Memory B cell (primary cell): ENCODE results near the gene AOPEP.

Experiments used
- ATAC-seq: fragments of 150-1000 bp; cut with Tn5 transposase; 2 replicates; pipeline ENCODE4 v1.10.0; 2021; ENCODE audit warnings: low read depth, mild to moderate bottlenecking, moderate library complexity
- DNase-seq, 2 donors: peaks; one replicate each; pipeline ENCODE4 v3.0.0; 2022; ENCODE audit warnings: low spot score in 2 of 2
- H3K27ac Mint-ChIP-seq: one replicate; pipeline ENCODE4 v1.8.0; 2022; ENCODE audit warnings: mild to moderate bottlenecking, moderate library complexity, mixed read lengths
- H3K27me3 Mint-ChIP-seq: one replicate; pipeline ENCODE4 v1.8.0; 2022; ENCODE audit warnings: mixed read lengths
- H3K36me3 Mint-ChIP-seq: one replicate; pipeline ENCODE4 v1.8.0; 2022; ENCODE audit warnings: mild to moderate bottlenecking, mixed read lengths
- H3K4me1 Mint-ChIP-seq: one replicate; pipeline ENCODE4 v1.8.0; 2022; ENCODE audit warnings: mixed read lengths
- H3K4me3 Mint-ChIP-seq: one replicate; pipeline ENCODE4 v1.8.0; 2022; ENCODE audit warnings: mild to moderate bottlenecking, moderate library complexity, mixed read lengths
- H3K9me3 Mint-ChIP-seq: one replicate; pipeline ENCODE4 v1.8.0; 2022; ENCODE audit warnings: mixed read lengths

Gene AOPEP

DNA sequence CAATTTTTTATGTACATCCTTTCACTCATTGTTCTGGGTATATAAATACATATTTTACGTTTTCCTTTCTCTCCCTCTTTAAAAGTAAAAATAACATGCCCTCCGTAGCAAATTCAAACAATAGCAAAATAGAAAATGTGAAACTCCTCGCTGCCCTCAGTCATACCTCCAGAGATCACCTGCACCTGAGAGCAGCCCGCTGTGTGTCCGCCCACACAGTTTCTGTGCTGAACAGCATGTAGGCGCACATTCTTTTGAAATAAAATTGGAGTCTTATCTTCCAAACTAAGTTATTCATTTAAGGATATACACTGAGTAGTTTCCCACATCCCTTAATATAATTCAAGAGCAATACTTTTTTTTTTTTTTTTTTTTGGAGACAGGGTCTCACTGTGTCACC, 255.7 kb downstream of the AOPEP start:
- Mint-ChIP-seq H3K27ac (no peak overlapping the region), H3K27me3 (no peaks in the 10 kb centered on the region)
- ATAC-seq = no peak

DNA sequence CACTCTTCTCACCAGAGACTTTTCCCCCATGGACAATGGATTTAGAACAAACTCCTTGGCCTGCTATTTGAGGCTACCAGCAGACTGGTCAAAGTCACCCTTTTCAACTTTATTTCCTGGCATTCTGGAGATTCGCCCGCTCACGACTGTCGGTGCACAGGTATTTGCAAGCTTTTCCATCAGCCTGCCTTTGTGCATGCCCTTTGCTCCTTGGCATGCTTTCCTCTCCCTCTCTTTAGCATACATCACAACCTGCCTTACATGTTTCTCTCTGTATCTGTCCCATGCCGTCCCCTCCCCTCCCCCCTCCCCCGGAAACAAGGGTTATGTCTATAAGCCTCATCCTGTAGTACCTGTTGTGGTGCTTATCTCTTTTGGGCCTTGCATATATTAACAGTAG, 257.1 kb downstream of the AOPEP start:
- ATAC-seq = no peak
- DNase-seq = no peak
- no peak overlapping the region for H3K4me3 Mint-ChIP-seq
- H3K27me3 Mint-ChIP-seq = no peaks in the 10 kb centered on the region
- no peaks in the 10 kb centered on the region for H3K9me3 Mint-ChIP-seq
- H3K27ac Mint-ChIP-seq = no peak overlapping the region
- no peaks in the 10 kb centered on the region for H3K4me1 Mint-ChIP-seq
- peaks cover 19% of the 10 kb centered on the region for H3K36me3 Mint-ChIP-seq

More for the DNA sequence above, 255.7 kb downstream of the AOPEP start:
- peaks cover 13% of the 10 kb centered on the region for H3K36me3 Mint-ChIP-seq
- no peaks in the 10 kb centered on the region for H3K9me3 Mint-ChIP-seq
- no peak overlapping the region for H3K4me3 Mint-ChIP-seq
- H3K4me1 Mint-ChIP-seq = no peaks in the 10 kb centered on the region
- DNase-seq = no peak

DNA sequence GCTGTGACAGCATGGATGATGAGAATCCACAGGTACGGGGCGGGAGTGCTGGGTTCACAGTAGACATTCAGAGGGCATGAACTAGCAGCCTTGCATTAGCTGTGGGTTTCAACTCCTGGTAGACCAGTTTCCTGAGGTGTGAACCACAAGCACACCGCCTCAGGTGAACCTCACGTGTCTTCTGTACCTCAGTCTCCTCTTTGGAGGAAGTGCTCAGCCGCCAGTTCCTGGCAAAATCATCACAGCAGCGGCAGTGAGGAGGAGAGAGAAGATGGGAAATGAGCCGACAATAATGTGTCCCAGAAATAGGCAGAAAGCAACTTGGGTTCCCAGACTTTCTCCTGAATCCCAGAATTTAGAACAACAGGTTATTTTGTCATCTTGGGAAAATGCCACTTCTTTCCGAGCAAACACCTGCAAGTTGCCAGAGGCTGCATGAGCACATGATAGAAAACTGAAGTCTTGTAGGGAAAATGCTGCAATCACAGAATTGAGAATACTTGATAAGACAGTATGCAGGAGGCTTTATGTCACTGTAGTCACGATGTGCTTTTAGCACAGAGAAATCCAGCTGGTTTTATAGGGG, 258.5 kb downstream of the AOPEP start:
- H3K27me3 Mint-ChIP-seq = no peaks in the 10 kb centered on the region
- no peak overlapping the region for H3K27ac Mint-ChIP-seq
- H3K4me3 Mint-ChIP-seq = no peak overlapping the region
- no peaks in the 10 kb centered on the region for H3K4me1 Mint-ChIP-seq
- DNase-seq (no peak), ATAC-seq (no peak)
- no peaks in the 10 kb centered on the region for H3K9me3 Mint-ChIP-seq
- H3K36me3 Mint-ChIP-seq = peaks cover 17% of the 10 kb centered on the region

DNA sequence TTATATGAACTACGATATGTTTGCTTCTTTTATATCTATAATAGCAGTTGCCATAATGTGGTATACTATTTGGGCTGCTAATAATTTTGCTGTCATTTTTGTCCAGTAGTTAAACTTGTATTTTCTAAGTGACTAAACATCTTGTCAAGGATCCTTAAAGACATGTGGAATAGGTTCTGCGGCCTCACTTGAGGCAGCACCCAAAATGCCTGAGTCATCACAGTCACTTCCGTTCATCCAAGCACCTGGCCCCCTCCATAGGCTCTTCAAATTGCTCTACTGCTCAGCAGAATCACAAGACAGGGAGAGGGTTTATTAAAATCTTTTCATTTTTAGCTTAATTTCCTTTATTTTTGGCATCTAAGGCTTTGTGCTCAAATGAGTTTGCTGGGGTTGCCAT, 259.1 kb downstream of the AOPEP start:
- H3K27me3 Mint-ChIP-seq = no peaks in the 10 kb centered on the region
- DNase-seq = no peak
- no peaks in the 10 kb centered on the region for H3K9me3 Mint-ChIP-seq
- no peaks in the 10 kb centered on the region for H3K4me1 Mint-ChIP-seq
- H3K36me3 Mint-ChIP-seq = peaks cover 16% of the 10 kb centered on the region
- H3K27ac Mint-ChIP-seq = no peak overlapping the region
- ATAC-seq = no peak
- no peak overlapping the region for H3K4me3 Mint-ChIP-seq

DNA sequence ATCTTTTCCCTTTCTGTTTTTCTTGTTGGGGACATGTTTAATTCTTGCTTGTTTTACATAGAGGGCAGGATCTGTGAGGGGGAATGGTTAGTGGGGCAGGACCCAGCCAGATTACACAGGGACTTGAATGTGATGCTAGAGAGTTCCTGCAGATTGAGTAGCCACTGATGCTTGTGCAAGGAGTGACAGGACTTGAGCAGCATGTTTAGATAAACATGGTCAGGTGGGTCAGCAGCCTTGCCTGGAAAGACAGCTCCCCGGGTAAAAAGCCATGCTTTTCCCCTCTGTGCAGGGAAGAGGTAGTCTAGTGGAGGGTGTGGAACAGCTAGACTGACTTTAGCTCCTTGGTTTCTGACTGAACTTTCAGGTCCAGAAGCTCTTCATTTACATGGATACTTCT, 261.2 kb downstream of the AOPEP start:
- DNase-seq (no peak), ATAC-seq (no peak)
- no peaks in the 10 kb centered on the region for H3K27me3 Mint-ChIP-seq
- no peaks in the 10 kb centered on the region for H3K9me3 Mint-ChIP-seq
- no peak overlapping the region for H3K27ac Mint-ChIP-seq
- peaks cover 17% of the 10 kb centered on the region for H3K36me3 Mint-ChIP-seq
- H3K4me3 Mint-ChIP-seq = no peak overlapping the region
- H3K4me1 Mint-ChIP-seq = no peaks in the 10 kb centered on the region

DNA sequence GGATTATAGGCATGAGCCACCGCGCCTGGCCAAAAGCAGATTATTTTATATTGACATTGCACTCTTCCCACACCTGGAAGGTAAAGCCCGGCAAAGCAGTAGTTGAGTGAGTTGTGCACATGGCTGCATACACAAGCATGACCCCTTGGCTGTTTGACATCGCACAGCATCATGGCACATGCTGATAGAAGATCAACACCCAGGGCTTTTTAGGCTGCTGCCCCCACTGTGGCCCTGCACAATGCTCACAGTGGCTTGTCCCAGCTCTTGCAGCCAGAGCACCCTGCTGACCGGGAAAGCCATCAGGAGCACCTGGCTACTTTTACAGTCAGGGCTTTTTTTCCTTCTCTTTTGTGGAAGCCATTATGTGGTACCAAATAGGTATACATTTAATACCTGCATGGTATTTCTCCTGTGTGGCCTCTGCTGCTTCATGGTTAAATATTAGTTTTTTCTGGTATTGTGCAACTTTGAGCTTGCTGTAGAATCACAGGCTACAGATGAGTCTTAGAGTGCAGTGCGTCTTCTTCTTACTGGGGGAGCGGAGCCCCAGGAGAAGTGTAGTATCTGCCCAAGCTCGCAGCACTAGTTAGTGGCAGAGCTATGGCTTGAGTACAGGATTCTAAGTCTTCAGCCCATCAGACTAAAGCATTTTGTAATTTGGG, 264.5 kb downstream of the AOPEP start:
- no peaks in the 10 kb centered on the region for H3K4me1 Mint-ChIP-seq
- H3K36me3 Mint-ChIP-seq = peaks cover 16% of the 10 kb centered on the region

DNA sequence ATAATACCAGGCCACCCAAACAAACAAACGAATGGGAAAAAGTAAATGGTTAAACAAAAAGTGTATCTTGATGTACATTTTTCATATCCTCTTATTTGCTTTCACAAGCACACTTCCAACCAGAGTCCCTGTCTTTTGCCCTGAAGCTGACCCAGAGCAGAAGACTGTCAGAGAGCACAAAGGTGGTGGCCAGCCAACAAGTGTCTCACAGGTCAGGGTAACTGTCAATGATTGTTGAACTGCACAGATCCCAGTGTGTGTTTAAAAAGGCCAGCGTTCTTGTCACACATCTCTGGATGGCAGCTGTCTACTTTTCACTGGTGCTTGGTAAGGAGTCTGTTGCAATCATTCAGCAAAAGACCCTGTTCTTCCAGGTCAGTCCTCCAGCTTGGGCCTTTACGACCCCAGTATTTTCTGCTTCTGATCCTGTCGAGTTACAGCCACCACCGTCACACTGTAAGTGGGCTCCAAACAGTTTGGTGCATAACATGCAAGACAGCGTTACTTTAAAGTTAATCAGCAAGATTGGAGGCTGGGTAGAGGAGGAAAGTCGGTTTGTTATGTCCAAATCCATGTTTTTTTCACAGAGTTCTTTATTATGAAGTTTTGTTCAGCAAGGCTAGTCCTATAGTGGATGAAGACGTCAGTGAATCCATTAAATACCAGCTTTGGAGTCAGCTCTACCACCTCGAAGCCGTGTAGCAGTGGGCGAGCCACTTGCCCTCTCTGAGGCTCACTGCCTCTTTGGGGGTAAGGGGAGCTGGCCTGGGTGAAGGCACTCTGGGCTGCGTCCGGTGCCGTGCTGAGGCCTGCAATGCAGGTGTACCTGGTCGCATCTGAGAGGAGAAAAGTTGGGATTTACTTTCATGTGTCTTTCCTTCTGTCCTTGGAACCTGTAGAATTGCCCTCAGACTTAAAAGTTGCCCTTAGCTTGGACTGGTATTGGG, 265.7 kb downstream of the AOPEP start:
- no peak for DNase-seq
- Mint-ChIP-seq H3K27ac (no peak overlapping the region), H3K36me3 (peaks cover 18% of the 10 kb centered on the region), H3K27me3 (no peaks in the 10 kb centered on the region), H3K4me3 (no peak overlapping the region), H3K9me3 (no peaks in the 10 kb centered on the region), H3K4me1 (no peaks in the 10 kb centered on the region)
- no peak for ATAC-seq

More for the DNA sequence above, 264.5 kb downstream of the AOPEP start:
- no peak for ATAC-seq
- no peaks in the 10 kb centered on the region for H3K27me3 Mint-ChIP-seq
- H3K4me3 Mint-ChIP-seq = no peak overlapping the region
- no peaks in the 10 kb centered on the region for H3K9me3 Mint-ChIP-seq
- no peak for DNase-seq
- no peak overlapping the region for H3K27ac Mint-ChIP-seq

DNA sequence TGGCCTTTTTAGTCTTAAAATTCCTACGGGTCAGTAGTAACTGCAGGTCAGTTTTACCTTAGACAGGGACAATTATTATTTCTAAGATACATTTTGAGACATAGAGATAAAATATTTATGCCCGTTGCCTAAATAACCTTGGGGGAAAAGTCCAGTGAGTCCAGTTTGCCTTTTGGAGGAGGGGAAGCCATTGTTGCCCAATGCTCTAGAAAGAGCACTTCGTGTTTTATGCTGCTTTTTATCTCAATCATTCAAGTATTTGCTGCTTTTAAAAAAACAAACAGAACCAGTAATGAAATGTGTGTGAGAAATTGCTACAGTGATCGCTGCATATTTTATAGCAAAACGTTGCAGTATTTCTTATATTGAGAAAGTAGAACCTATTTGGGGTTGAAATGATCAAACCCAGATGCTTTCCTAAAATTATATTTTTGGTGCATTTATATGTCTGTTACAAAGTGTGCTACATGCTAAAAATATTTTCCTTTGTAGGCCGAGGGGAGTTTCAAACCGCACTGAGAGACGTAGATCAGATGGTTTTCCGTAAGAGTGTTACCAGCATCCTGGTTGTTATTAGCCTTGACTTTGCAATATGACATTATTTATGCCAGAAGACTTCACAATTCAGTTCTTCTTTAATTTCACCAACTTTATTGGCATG, 266.8 kb downstream of the AOPEP start:
- Mint-ChIP-seq H3K4me1 (no peaks in the 10 kb centered on the region), H3K27ac (no peak overlapping the region), H3K4me3 (no peak overlapping the region), H3K36me3 (peaks cover 12% of the 10 kb centered on the region), H3K9me3 (no peaks in the 10 kb centered on the region), H3K27me3 (peaks cover 1% of the 10 kb centered on the region)
- no peak for ATAC-seq
- no peak for DNase-seq

DNA sequence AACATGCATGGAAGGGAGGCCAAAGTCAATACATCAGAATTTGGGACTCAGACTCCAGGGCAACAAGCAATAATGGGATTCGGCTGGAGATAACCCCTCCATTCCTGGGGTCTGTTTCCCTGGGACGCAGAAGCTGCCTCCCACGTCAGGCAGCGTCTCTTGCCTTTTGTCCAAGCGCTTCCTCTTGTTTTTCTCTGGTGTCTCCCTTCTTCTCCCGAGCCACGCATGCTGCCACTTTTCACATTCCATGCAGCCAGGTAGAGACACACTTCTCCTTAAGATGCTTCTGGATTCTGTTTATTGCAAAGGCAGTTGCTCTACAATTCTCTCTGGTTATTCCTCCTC, 267.3 kb downstream of the AOPEP start:
- ATAC-seq = no peak
- no peaks in the 10 kb centered on the region for H3K4me1 Mint-ChIP-seq
- H3K27me3 Mint-ChIP-seq = peaks cover 5% of the 10 kb centered on the region
- no peak overlapping the region for H3K27ac Mint-ChIP-seq
- no peaks in the 10 kb centered on the region for H3K9me3 Mint-ChIP-seq
- no peak overlapping the region for H3K4me3 Mint-ChIP-seq
- H3K36me3 Mint-ChIP-seq = peaks cover 10% of the 10 kb centered on the region
- no peak for DNase-seq

DNA sequence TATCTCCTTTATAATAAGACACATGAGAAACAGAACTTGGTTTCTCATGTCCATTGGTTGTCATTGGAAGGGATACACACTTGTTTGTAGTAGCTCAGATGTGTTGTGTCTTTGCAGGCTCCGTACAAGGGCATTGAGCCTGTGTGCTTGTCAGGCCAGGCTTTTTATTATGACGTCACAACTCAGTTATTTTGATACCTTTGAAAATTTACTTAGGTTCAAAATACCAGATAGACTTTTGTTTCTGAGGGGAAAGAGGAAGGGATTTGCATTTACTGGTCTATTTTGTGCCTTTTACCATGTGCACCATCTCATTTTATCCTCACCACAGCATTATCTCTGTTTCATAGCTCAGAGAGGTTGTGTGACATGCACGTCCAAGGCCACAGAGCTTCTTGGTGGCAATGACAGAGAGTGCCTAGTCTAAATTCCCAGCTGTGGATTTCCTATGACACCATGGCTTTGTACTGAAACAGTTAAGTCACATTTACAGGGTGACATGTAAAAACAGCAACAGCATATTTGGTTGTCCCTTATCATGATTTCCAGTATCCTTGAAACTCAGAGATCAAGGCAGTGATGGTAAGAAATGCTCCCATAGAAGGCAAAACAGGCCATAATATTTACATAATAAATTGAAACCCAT, 268.7 kb downstream of the AOPEP start:
- Mint-ChIP-seq H3K4me3 (no peak overlapping the region), H3K9me3 (no peaks in the 10 kb centered on the region), H3K27ac (no peak overlapping the region), H3K4me1 (no peaks in the 10 kb centered on the region), H3K27me3 (peaks cover 7% of the 10 kb centered on the region), H3K36me3 (peaks cover 10% of the 10 kb centered on the region)
- DNase-seq = no peak
- ATAC-seq = no peak

DNA sequence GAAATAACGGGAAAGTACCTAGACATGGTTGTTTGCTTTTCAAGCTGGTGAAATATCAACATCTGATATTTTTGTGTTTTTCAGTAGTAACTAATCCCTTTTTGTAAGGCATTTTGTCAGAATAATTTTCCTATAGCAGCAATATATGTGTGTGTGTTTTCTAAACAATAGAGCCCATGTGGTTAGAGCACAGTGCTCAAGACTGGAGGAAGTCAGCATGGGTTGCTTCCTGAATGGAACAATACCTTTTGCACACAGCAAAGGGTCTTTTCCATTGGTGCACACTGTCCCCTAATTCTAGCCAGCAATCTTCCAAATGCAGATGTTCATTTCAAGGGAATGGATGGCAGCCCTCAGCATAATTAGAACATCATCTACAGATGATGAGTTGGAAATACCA, 270.1 kb downstream of the AOPEP start:
- DNase-seq = no peak
- Mint-ChIP-seq H3K4me1 (no peaks in the 10 kb centered on the region), H3K9me3 (no peaks in the 10 kb centered on the region), H3K27ac (no peak overlapping the region), H3K36me3 (peaks cover 14% of the 10 kb centered on the region), H3K4me3 (no peak overlapping the region), H3K27me3 (peaks cover 12% of the 10 kb centered on the region)
- no peak for ATAC-seq

DNA sequence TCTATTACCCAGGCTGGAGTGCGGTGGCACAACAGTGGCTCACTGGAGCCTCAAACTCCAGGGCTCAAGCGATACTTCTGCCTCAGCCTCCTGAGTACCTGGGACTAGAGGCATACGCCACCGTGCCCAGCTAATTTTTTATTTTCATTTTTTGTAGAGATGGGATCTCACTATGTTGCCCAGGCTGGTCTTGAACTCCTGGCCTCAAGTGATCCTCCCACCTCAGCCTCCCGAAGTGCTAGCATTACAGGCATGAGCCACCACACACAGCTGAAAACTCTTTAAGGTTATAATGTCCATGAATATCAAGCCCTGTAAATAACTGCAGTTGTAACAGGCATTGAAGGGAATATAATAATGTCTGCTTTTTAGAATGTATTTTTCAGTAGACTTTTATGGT, 271.2 kb downstream of the AOPEP start:
- peaks cover 3% of the 10 kb centered on the region for H3K4me1 Mint-ChIP-seq
- ATAC-seq (no peak), DNase-seq (no peak)
- H3K4me3 Mint-ChIP-seq = no peak overlapping the region
- peaks cover 11% of the 10 kb centered on the region for H3K36me3 Mint-ChIP-seq
- H3K27ac Mint-ChIP-seq = no peak overlapping the region
- H3K27me3 Mint-ChIP-seq = peaks cover 15% of the 10 kb centered on the region
- H3K9me3 Mint-ChIP-seq = no peaks in the 10 kb centered on the region

DNA sequence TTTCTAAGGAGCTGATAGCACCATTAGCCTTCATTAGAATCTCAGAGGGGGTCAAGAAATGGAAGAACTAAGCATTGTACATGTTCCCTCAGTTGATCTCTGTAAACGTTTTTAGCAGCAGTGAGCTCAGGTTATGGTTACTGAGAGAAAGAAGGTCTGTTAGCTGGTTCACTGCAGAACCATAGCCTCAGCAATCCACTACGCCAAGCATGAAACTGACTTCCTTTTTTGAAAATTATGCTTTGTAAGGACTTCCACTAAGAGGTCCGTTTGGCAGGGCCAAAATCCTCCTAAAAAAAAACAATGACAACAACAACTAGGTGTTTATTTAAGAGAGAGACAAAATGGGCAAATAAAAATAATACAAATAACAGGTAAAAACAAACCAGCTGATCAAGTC, 273.3 kb downstream of the AOPEP start:
- Mint-ChIP-seq H3K27ac (no peak overlapping the region), H3K4me3 (no peak overlapping the region)

DNA sequence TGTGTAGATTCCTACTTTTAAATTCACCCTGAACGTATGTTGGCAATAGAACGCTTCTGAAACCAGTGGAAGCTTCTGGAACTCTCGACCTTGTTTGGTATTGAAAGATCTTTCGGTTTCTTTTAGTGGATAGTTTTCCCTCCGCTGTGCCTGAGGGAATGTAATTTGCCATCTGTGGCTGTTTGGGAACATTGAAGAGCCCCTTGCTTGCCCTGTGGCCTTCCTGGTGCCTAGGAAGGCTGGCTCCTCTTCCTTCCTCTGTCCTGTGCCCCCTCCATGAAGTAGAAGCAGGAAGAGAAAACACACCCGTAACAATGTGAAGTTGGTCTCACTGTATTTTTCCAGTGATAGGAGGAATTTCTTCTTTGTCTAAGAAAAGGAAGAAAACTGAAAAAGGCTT, 274.3 kb downstream of the AOPEP start:
- H3K36me3 Mint-ChIP-seq = peaks cover 7% of the 10 kb centered on the region
- peaks cover 10% of the 10 kb centered on the region for H3K4me1 Mint-ChIP-seq
- H3K9me3 Mint-ChIP-seq = no peaks in the 10 kb centered on the region
- H3K27ac Mint-ChIP-seq = no peak overlapping the region
- ATAC-seq (no peak), DNase-seq (no peak)
- peaks cover 19% of the 10 kb centered on the region for H3K27me3 Mint-ChIP-seq
- H3K4me3 Mint-ChIP-seq = no peak overlapping the region

More for the DNA sequence above, 273.3 kb downstream of the AOPEP start:
- Mint-ChIP-seq H3K9me3 (no peaks in the 10 kb centered on the region), H3K27me3 (peaks cover 19% of the 10 kb centered on the region), H3K36me3 (peaks cover 7% of the 10 kb centered on the region), H3K4me1 (peaks cover 7% of the 10 kb centered on the region)
- no peak for DNase-seq
- ATAC-seq = no peak
